ENCODE results near the gene OCRL.

GRCh38 chrX:129525896-129526295, 14.2 kb upstream of the OCRL start:
- TF ChIP-seq CTCF (IDR thresholded peaks at IDR 0.05; ENCODE audit: insufficient read depth, low read length) (no peak), POLR2AphosphoS5 (IDR thresholded peaks at IDR 0.05; ENCODE audit: low read depth) (no peak)

Data from HL-60 (cell line).